Measurements from ENCODE around the gene BAIAP2. TPM values are rescaled to one million over a fixed set of nuclear protein-coding genes. Genes with fewer than 3 reads are reported as not detected.

BAIAP2 gene
- total and polyA plus RNA-seq, 10 of the 15 experiments (the other 5 are each of a cell fraction or from before 2014, with no cell fraction given) = 0.15 to 1.2 (median 0.46) TPM; not detected in 2

DNA sequence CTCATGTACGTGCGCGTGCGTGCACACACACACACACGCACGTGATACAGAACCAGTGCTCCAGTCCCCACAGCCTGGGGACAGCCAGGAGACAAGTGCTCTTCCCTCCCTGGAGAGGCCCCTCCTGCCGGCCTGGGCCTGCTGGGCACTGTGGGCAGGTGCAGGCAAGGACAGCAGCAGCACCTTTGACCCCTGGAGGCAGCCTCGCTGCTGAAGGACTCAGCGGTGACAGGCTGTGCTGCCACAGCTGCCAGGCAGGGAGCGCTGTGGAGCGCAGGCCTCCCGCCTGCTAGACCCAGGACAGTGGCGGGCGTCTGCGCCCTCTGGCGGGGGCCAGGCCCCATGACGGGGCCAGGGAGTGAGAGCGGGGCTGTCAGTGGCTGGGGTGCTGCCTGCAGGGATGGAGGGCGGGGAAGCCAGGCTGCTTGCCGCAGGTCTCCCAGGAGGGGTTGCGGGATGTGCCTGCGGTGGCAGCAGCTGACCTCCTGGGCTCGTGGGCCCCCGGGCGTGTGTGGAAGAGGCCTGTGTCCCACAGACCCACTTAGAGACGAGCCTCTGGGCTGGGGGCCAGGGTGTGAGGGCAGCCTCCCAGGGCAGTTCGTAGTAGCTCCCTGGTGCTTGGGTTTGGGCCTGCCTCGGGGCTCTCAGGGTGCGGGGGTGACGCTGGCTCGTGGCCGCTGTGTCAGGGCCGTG, 66.8 kb downstream of the BAIAP2 start (continued):
- TF ChIP-seq PAX5 (IDR thresholded peaks at IDR 0.05; ENCODE audit: borderline replicate concordance, low read depth, low read length) (0 out of 2 replicates have a peak, but pooled peaks have one; percentile 68), SP1 (IDR thresholded peaks at IDR 0.05; ENCODE audit: low read depth, low read length) (peak; percentile 40), KAT2A (conservative IDR thresholded peaks at IDR 0.05; ENCODE audit: control insufficient read depth, low read depth, low read length) (no peak), CREB1 (IDR thresholded peaks at IDR 0.05; ENCODE audit: low read depth) (0 out of 2 replicates have a peak, but pooled peaks have one; percentile 39), CEBPB (IDR thresholded peaks at IDR 0.05; ENCODE audit: borderline replicate concordance in 1 of 2, low read depth in 2 of 2, low read length in 2 of 2) (peak in 1 of 2 experiments; percentile 4; a peak in 1 of 4 replicates), IKZF1 (conservative IDR thresholded peaks at IDR 0.05) (peak; percentile 57), BRCA1 (IDR thresholded peaks at IDR 0.05; ENCODE audit: low read depth, low read length) (no peak), RUNX3 (IDR thresholded peaks at IDR 0.05; ENCODE audit: low read length) (no peak), BHLHE40 (IDR thresholded peaks at IDR 0.05; ENCODE audit: borderline replicate concordance in 1 of 2, low read depth in 2 of 2, low read length in 1 of 2) (peak; percentile 67 to 69; a peak in 3 of 4 replicates), NR2C2 (IDR thresholded peaks at IDR 0.05; ENCODE audit: borderline replicate concordance, control insufficient read depth, insufficient read length, low read depth) (no peak), ZNF24 (IDR thresholded peaks at IDR 0.05) (0 out of 2 replicates have a peak, but pooled peaks have one; percentile 53), STAT1 (conservative IDR thresholded peaks at IDR 0.05) (0 out of 2 replicates have a peak, but pooled peaks have one; percentile 55), TCF12 (IDR thresholded peaks at IDR 0.05; ENCODE audit: low read depth, low read length) (peak; percentile 77; the same call in 1 of the 2 replicates), SREBF2 (IDR thresholded peaks at IDR 0.05; ENCODE audit: low read length) (no peak), SMC3 (IDR thresholded peaks at IDR 0.05; ENCODE audit: borderline replicate concordance, low read length) (peak; percentile 100), KLF5 (IDR thresholded peaks at IDR 0.05; ENCODE audit: partially characterized antibody) (peak; percentile 43)
- TF ChIP-seq, protein P1, sequence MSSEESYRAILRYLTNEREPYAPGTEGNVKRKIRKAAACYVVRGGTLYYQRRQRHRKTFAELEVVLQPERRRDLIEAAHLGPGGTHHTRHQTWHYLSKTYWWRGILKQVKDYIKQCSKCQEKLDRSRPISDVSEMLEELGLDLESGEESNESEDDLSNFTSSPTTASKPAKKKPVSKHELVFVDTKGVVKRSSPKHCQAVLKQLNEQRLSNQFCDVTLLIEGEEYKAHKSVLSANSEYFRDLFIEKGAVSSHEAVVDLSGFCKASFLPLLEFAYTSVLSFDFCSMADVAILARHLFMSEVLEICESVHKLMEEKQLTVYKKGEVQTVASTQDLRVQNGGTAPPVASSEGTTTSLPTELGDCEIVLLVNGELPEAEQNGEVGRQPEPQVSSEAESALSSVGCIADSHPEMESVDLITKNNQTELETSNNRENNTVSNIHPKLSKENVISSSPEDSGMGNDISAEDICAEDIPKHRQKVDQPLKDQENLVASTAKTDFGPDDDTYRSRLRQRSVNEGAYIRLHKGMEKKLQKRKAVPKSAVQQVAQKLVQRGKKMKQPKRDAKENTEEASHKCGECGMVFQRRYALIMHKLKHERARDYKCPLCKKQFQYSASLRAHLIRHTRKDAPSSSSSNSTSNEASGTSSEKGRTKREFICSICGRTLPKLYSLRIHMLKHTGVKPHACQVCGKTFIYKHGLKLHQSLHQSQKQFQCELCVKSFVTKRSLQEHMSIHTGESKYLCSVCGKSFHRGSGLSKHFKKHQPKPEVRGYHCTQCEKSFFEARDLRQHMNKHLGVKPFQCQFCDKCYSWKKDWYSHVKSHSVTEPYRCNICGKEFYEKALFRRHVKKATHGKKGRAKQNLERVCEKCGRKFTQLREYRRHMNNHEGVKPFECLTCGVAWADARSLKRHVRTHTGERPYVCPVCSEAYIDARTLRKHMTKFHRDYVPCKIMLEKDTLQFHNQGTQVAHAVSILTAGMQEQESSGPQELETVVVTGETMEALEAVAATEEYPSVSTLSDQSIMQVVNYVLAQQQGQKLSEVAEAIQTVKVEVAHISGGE (CRISPR knock-in tag; IDR thresholded peaks at IDR 0.05) = no peak
- TF ChIP-seq, protein P2, sequence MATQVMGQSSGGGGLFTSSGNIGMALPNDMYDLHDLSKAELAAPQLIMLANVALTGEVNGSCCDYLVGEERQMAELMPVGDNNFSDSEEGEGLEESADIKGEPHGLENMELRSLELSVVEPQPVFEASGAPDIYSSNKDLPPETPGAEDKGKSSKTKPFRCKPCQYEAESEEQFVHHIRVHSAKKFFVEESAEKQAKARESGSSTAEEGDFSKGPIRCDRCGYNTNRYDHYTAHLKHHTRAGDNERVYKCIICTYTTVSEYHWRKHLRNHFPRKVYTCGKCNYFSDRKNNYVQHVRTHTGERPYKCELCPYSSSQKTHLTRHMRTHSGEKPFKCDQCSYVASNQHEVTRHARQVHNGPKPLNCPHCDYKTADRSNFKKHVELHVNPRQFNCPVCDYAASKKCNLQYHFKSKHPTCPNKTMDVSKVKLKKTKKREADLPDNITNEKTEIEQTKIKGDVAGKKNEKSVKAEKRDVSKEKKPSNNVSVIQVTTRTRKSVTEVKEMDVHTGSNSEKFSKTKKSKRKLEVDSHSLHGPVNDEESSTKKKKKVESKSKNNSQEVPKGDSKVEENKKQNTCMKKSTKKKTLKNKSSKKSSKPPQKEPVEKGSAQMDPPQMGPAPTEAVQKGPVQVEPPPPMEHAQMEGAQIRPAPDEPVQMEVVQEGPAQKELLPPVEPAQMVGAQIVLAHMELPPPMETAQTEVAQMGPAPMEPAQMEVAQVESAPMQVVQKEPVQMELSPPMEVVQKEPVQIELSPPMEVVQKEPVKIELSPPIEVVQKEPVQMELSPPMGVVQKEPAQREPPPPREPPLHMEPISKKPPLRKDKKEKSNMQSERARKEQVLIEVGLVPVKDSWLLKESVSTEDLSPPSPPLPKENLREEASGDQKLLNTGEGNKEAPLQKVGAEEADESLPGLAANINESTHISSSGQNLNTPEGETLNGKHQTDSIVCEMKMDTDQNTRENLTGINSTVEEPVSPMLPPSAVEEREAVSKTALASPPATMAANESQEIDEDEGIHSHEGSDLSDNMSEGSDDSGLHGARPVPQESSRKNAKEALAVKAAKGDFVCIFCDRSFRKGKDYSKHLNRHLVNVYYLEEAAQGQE (IDR thresholded peaks at IDR 0.05; ENCODE audit: low read depth, low read length) = no peak
- TF ChIP-seq, protein P3, sequence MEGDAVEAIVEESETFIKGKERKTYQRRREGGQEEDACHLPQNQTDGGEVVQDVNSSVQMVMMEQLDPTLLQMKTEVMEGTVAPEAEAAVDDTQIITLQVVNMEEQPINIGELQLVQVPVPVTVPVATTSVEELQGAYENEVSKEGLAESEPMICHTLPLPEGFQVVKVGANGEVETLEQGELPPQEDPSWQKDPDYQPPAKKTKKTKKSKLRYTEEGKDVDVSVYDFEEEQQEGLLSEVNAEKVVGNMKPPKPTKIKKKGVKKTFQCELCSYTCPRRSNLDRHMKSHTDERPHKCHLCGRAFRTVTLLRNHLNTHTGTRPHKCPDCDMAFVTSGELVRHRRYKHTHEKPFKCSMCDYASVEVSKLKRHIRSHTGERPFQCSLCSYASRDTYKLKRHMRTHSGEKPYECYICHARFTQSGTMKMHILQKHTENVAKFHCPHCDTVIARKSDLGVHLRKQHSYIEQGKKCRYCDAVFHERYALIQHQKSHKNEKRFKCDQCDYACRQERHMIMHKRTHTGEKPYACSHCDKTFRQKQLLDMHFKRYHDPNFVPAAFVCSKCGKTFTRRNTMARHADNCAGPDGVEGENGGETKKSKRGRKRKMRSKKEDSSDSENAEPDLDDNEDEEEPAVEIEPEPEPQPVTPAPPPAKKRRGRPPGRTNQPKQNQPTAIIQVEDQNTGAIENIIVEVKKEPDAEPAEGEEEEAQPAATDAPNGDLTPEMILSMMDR (IDR thresholded peaks at IDR 0.05 in 2 of 3, conservative IDR thresholded peaks at IDR 0.05 in 1 of 3; ENCODE audit: control insufficient read depth in 2 of 3, extremely low read depth in 1 of 3, insufficient read depth in 1 of 3, low read depth in 3 of 3, low read length in 3 of 3) = peak; percentile 100; a peak in 5 of 6 replicates
- TF ChIP-seq, protein P4, sequence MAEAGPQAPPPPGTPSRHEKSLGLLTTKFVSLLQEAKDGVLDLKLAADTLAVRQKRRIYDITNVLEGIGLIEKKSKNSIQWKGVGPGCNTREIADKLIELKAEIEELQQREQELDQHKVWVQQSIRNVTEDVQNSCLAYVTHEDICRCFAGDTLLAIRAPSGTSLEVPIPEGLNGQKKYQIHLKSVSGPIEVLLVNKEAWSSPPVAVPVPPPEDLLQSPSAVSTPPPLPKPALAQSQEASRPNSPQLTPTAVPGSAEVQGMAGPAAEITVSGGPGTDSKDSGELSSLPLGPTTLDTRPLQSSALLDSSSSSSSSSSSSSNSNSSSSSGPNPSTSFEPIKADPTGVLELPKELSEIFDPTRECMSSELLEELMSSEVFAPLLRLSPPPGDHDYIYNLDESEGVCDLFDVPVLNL (IDR thresholded peaks at IDR 0.05; ENCODE audit: low read depth, low read length) = no peak
